Measurements from ENCODE around the gene DUS1L.

Gene DUS1L

DNA sequence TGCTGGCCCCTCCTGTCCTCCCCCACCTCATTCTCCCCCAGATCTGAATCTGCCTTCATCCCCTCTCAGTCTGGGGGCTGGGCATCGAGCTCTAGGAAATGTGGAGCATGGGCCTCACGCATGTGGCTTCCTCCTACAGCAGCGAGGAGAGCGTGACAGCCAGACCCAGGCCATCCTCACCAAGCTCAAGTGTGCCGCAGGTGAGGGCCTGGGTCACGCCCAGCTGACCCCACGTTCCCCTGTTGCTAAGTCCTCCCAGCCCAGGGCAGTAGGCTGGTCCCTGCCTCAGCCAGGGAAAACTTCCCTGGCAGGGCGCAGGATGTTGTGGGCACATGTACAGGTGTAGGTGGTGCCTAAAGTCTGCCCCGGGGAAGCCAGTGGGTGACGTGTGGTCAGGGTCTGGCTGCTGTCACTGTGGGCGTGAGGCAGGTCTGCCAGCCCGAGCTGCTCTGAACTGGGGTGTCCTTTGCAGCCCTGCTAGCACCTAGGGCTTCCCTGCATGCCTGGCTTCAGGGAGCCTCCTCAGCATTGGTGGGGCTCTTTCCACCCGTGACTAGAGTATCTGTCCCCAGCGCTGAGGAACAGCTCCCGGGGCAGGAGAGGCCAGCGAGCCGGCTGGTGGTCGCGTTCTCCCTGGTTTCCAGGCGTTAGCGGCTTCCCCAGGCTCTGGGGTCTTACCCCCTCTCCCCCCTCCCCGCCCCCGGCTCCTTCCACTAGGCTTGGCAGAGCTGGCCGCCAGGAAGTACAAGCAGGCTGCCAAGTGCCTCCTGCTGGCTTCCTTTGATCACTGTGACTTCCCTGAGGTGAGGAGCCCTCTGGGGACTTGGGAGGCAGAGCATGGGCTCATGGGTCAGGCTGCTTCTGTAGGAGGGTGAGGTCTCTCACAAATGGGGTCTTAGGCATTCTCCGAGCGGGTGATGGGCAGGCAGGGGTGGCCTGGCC is 10.3 kb downstream of the DUS1L start:
- no peak for DNase-seq (ENCODE audit: low spot score)

DNA sequence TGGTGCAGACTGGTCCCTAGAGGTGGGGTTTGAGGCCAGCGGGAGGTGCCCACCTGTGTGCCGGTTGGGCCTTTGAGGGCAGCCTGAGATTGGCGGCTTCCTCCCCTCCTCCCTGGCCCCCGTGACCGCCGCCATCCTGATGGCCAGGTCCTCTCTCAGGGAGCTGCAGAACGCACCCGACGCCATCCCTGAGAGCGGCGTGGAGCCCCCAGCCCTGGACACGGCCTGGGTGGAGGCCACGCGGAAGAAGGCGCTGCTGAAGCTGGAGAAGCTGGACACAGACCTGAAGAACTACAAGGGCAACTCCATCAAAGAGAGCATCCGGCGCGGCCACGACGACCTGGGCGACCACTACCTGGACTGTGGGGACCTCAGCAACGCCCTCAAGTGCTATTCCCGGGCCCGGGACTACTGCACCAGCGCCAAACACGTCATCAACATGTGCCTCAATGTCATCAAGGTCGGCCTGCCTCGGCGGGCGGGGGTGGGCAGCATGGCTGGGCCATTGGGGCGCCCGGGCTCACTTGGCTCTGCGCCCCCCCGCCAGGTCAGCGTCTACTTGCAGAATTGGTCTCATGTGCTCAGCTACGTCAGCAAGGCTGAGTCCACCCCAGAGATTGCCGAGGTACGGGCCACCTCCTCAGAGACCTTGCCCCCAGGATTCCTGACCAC is 11.1 kb downstream of the DUS1L start:
- DNase-seq (ENCODE audit: low spot score), result no peak

DNA sequence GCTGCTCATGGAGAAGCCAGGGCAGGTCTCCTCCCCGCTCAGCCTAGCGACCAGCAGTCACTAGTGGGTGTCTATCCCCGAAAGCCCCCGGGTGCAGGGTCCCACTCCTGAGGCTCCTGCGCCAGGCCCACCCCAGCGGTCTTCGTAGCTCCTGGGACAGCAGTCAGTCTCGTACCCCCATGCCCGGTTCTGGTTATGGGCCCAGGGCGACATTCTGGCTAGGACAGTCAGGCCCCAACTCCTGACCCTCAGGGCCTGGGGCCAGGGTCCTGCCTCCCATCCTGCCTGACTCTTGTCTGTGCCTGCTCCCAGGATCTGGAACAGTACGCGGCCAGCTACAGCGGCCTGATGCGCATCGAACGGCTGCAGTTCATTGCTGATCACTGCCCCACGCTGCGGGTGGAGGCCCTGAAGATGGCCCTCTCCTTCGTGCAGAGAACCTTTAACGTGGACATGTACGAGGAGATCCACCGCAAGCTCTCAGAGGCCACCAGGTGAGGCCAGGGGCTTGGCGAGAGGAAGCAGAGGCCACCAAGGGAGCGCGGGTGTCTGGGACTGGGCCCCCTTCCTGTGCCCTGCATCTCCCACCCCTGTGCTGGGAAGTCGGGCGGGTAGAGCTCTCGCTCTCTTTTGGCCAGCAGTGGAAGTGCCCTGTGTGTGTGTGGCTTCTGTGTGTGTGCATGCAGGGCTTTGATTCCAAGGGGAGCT is 11.9 kb downstream of the DUS1L start:
- no peak for DNase-seq (ENCODE audit: low spot score)

- no peak for DNase-seq (ENCODE audit: low spot score)
Measured at GRCh38 chr17:82053130-82053529, 12.5 kb downstream of the DUS1L start.

DNA sequence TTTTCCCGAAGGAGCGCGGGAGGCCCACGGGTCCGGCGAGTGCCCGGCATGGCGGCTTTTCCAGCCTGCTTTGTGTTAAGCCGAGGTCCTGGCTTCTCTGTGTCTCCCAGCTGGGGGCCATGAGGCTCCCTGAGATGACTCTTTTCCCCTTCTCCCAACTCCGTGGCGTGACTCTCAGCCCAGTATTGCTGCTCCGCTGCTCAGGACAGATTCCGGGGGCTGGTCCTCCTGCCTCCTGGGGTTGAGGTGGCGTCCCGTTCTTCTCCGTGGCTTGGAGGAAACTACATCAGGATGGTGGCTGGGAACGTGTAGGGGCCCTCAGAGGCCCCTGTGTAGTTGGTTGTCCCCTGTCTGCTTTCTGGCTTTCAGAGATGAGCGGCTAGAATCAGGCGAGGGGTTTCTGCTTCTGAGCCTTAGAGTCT is 13.0 kb downstream of the DUS1L start:
- DNase-seq (ENCODE audit: low spot score), result no peak

DNA sequence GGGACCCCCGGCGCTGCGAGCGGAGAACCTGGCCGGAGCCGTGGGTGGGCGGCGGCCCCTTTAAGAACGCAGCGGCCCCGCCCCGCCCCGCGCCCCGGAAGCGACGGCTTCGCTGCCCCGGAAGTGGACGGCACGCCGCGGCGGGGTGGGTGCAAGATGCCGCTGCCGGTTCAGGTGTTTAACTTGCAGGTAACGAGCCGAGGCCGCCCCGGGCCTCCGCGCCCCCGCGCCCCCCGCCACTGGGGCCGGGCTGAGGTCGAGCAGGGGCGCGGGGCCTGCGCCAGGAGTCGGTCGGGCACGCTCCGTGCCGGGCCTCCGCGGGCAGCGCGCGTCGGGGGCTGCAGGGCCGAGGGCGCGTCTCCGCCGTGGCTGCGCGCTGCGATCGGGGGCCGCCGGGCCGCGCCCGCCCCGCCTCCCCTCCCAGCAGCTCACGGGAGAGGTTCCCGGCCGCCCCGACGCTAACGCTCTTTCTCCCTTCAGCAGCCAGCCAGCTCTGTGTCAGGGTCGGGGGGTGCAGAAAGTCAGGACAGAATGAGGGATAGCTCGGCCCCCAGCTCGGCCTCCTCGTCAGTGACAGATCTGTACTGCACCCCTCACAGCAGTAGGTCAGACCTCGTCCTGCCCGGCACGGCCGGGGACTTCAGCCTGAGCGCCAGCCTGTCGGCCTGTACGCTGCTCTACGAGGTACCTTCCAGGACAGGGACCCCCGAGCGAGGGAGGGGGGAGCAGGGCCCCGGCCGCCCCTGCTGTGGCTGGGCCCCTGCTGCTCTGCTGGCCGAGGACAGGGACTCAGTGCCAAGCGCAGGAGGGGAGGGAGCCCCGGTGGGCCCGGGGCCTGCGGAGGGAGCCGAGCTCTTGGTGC is 13.6 kb downstream of the DUS1L start, which contains the start of the genes GPS1 and RFNG:
Gene GPS1, plus strand, starts transcription at position 123 of the 862 bp plus-strand sequence. Its CDS starts 34 bp downstream, at position 157.
Gene RFNG, minus strand, starts transcription at position 36 of the 862 bp plus-strand sequence. CDS start 45 bp downstream, outside the sequence.
- peak; percentile 95 for DNase-seq (ENCODE audit: low spot score)

- DNase-seq (ENCODE audit: low spot score), result peak; percentile 54
Measured at GRCh38 chr17:82050761-82051641, 14.6 kb downstream of the DUS1L start.

DNA sequence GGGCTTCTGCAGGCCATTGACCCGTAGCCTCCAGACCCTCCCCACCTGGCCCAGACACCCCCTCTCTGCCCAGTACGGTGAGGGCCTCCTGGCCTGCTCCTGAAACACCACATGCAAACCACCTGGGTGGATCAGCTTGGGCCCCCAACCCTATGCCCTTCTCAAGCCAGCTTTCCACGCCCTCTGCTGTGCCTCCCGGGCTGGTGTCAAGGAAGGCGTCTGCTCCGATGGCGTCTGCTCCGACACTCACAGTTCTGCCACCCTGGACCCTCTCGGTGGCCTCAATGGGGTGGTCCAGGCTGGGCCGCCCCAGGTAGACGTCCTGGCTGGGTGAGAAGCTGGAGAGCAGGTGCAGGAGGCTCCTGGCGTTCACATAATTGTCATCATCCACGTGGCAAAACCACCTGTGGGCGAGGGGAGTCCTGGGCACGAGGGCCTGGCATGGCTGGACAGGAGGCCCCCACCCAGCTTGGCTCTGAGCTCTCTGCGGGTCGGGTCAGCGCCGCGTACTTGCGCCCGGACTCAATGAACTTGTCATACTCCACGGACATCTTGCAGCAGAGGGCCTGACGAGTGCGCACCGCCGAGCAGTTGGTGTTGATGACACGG is 15.3 kb downstream of the DUS1L start:
- DNase-seq (ENCODE audit: low spot score), result no peak

DNA sequence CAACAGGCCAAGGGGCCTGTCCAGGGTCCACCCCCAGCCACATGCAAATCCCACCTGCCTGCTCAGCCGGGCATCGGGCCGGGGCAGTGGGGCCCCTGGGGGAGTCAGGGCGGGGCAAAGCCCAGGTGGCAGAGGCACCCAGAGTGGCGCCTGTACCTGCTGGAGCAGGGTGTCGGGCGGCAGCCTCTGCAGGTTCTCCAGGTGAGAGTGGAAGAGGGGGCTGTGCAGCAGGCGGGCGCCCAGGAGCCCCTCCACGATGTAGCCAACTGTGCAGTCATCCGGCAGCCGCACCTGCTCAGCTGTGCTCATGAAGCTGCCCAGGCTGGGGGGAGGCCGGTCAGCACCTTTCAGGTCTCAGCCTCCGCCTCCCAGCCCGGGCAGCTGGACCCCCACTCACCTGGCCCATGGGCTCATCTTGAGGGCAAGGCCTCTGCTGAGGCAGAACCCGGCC is 16.1 kb downstream of the DUS1L start:
- DNase-seq (ENCODE audit: low spot score), result no peak

GRCh38 chr17:82049106-82049505 is 16.5 kb downstream of the DUS1L start:
- DNase-seq (ENCODE audit: low spot score), result no peak

DNA sequence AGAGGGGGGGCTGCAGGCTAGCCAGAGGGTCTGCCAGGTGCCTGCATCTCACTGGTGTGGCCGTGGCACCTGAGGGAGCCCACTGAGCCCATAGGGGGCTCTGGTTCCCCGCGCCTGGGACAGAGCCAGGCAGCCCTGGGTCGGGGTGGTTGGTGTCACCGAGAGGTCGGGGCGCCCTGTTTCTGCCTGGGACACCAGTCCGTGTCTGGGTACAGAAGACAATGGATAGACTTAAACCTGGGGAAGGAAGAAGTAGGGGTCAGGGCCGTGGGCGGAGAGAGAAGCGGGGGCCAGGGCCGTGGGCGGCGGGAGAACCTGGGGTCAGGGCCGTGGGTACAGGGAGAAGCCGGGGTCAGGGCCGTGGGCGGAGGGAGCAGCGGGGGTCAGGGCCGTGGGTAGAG is 17.0 kb downstream of the DUS1L start:
- no peak for DNase-seq (ENCODE audit: low spot score)

DNA sequence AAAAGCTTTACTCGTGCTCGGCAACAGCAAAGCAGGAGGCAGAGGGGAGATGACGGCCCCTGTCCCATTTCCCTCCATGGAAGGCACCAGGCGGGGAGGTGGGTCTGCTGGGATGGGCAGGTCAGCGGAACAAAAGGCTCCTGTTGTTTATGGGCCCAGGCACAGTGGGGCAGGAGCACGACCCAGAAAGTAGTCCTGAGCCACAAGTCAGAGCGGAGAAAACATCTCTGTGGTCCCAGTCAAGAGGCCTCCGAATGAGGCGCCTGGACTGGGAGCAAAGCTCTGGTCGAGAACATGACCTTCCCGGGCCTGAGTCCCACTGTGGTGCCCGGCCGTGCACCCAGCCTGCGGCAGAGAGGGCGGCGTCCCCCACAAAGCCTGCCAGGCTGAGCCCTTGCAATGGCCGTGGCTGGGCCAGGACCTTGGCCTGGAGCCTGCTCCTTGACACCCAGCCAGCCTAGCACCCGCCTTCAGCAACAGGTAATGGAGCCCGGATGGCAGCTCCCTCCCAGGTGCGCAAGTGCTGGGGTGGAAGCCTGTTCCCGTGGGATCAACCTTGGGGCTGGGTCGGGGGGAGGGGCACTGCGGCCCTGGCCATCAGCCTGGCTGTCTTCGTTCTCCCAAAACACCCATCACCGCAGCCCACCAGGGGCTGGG is 17.6 kb downstream of the DUS1L start:
- no peak for DNase-seq (ENCODE audit: low spot score)

GRCh38 chr17:82047379-82047778 is 18.2 kb downstream of the DUS1L start:
- DNase-seq (ENCODE audit: low spot score), result no peak

- no peak for DNase-seq (ENCODE audit: low spot score)
Measured at GRCh38 chr17:82046903-82047302, 18.7 kb downstream of the DUS1L start.

DNA sequence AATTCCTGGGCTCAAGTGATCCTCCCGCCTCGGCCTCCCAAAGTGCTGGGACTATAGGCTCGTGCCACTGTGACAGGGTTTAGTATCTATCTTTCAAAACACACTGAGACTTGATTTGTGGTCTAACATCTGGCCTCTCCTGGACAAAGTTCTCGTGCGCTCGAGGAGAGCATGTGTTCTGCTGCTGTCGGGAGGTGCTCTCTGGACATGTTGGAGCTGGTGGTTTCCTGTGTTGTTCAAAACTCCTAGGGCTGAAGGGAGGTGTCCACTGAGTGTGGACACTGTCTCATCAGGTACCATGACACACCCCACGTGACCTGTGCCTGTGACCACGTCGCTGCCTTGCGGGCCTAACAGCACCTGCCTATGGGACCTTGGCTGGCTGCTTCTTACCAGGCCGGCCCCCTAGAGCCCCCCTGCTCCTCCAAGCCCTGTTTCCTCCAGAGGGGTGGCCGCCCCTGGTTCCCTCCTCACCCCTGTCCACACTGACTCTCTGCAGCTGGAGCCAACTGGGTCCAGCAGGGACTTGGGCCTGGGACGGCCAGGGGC is 19.6 kb downstream of the DUS1L start:
- no peak for DNase-seq (ENCODE audit: low spot score)

DNA sequence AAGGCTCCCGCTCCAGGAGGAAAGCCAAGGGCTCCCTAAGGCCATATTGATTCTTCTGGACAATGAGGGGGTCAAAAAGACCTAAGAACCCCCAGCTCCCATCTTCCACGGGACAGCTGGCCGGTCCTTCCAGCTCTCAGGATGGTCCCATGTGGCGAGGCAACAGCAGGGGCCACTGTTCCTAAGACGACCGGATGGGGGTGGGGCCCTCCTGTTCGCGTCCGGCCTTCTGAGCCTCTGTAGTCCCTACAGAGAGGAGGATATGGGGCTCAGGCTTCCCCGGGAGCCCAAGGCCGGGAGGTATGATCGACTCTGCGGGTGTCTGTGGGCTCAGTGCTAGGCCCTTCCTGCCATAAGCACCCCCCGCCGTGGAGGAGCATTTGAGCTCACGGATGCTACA is 22.1 kb downstream of the DUS1L start:
- DNase-seq (ENCODE audit: low spot score), result no peak

DNA sequence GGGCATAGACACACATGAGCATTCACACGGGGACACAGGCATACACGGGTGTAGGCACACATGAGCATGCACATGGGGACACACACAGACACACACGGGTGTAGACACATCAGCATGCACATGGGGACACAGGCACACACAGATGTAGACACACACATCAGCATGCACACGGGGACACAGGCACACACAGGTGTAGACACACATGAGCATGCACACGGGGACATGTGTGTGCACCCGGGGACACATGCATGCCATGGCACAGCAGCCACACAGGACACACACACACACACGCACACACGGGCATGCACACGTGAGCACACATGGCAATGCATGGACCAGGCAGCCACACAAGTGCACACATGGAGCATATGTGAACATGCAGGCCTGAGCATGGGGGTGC is 23.0 kb downstream of the DUS1L start:
- DNase-seq (ENCODE audit: low spot score), result no peak

DNA sequence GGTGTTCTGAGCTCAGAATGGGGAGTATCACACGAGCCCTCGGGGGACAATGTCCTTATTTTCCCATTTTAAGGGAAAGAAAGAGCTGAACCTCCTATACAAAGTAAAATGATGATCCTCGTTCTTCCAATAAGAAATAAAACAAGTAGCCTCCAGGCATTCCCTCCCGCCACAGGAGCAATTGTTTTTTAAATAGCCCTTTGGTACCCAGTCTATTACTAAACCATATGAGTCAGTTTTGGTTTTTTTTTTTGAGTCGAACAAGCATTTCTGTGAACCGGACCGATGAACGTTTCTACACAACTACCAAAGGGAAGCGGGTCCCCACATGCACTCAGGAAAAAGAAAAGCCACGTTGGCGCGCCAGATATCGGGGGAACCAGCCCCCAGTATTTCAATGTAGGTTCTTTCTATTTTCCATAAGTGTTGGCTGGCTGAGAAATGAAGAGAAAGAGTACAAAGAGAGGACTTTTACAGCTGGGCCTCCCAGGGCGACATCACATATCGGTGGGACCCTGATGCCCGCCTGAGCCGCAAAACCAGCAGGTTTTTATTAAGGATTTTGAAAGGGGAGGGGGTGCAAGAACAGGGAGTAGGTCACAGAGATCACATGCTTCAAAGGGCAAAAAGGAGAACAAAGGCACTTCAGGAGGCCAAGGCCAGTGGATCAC is 24.3 kb downstream of the DUS1L start:
- DNase-seq (ENCODE audit: low spot score), result no peak
